ENCODE measurements around the gene ADRA1B. TPM values are rescaled to one million over a fixed set of nuclear protein-coding genes. Genes with fewer than 3 reads are reported as not detected.

Gene ADRA1B
- polyA plus RNA-seq, 3 donors = not detected

- H3K4me2 ChIP-seq (replicated peaks; ENCODE audit: extremely low read depth, low read length, poor library complexity, severe bottlenecking) = no peak overlapping the region
- Mint-ChIP-seq H3K27me3 (ENCODE audit: low read depth in 3 of 3) (peaks cover 1 to 3% (median 3%) of the 10 kb centered on the region in 3 donors), H3K36me3 (no peaks in the 10 kb centered on the region), H3K4me3 (no peak overlapping the region), H3K27ac (no peak overlapping the region), H3K9me3 (peaks cover 0 to 3% (median 1%) of the 10 kb centered on the region in 7 donors), H3K4me1 (no peaks in the 10 kb centered on the region)
- H3K27ac ChIP-seq (ENCODE audit: low read depth in 1 of 2, low read length in 2 of 2) = no peak overlapping the region
- H3K79me2 ChIP-seq (ENCODE audit: insufficient read depth, low read length) = no peaks in the 10 kb centered on the region
- peaks cover 2 to 4% of the 10 kb centered on the region in 2 donors for H3K27me3 ChIP-seq (ENCODE audit: control insufficient read depth in 2 of 2, insufficient read depth in 2 of 2, low read length in 2 of 2)
- H3K9ac ChIP-seq (ENCODE audit: insufficient read depth, low read length, poor library complexity, severe bottlenecking) = no peak overlapping the region
- no peak overlapping the region for H3K4me3 ChIP-seq (replicated peaks in 1 of 3; ENCODE audit: low read depth in 2 of 3, low read length in 3 of 3)
- no peaks in the 10 kb centered on the region for H3K36me3 ChIP-seq (replicated peaks in 1 of 2; ENCODE audit: control insufficient read depth in 1 of 2, insufficient read depth in 2 of 2, low read length in 2 of 2)
- no peaks in the 10 kb centered on the region for H3K9me3 ChIP-seq (replicated peaks in 1 of 2; ENCODE audit: control insufficient read depth in 1 of 2, insufficient read depth in 1 of 2, low read length in 2 of 2)
- intact Hi-C loops (cut with micrococcal nuclease) = no loop called here
- no peak for DNase-seq
- no peaks in the 10 kb centered on the region for H4K20me1 ChIP-seq (ENCODE audit: insufficient read depth, low read length)
- H3K4me1 ChIP-seq (ENCODE audit: control insufficient read depth in 1 of 2, insufficient read depth in 2 of 2, low read length in 2 of 2) = no peaks in the 10 kb centered on the region
- H2AFZ ChIP-seq (ENCODE audit: insufficient read depth, low read depth, low read length, poor library complexity, severe bottlenecking) = no peak overlapping the region
- no CpG with 5 or more reads among the region's 1 CpG for WGBS (ENCODE audit: insufficient coverage)
- no peak for TF ChIP-seq CTCF (IDR thresholded peaks at IDR 0.05)
Observed at GRCh38 chr5:159886296-159886695, 30.0 kb upstream of the ADRA1B start.

- H3K27ac ChIP-seq (ENCODE audit: low read depth in 1 of 2, low read length in 2 of 2) = no peak overlapping the region
- WGBS (ENCODE audit: insufficient coverage) = 80% methylated on average over 1 of the region's 1 CpG
- H3K4me2 ChIP-seq (replicated peaks; ENCODE audit: extremely low read depth, low read length, poor library complexity, severe bottlenecking) = no peak overlapping the region
- no peak for TF ChIP-seq CTCF (IDR thresholded peaks at IDR 0.05)
- H3K36me3 ChIP-seq (replicated peaks in 1 of 2; ENCODE audit: control insufficient read depth in 1 of 2, insufficient read depth in 2 of 2, low read length in 2 of 2) = no peaks in the 10 kb centered on the region
- H3K9me3 Mint-ChIP-seq = peaks cover 0 to 3% (median 1%) of the 10 kb centered on the region in 7 donors
- H3K79me2 ChIP-seq (ENCODE audit: insufficient read depth, low read length) = no peaks in the 10 kb centered on the region
- no peaks in the 10 kb centered on the region for H3K9me3 ChIP-seq (replicated peaks in 1 of 2; ENCODE audit: control insufficient read depth in 1 of 2, insufficient read depth in 1 of 2, low read length in 2 of 2)
- H3K27me3 Mint-ChIP-seq (ENCODE audit: low read depth in 3 of 3) = peaks cover 0 to 4% (median 3%) of the 10 kb centered on the region in 3 donors
- no peak overlapping the region for H3K9ac ChIP-seq (ENCODE audit: insufficient read depth, low read length, poor library complexity, severe bottlenecking)
- H2AFZ ChIP-seq (ENCODE audit: insufficient read depth, low read depth, low read length, poor library complexity, severe bottlenecking) = no peak overlapping the region
- no peak for DNase-seq
- intact Hi-C loops (cut with micrococcal nuclease) = no loop called here
- H3K4me3 Mint-ChIP-seq = no peak overlapping the region
- H3K36me3 Mint-ChIP-seq = no peaks in the 10 kb centered on the region
- no peaks in the 10 kb centered on the region for H4K20me1 ChIP-seq (ENCODE audit: insufficient read depth, low read length)
- H3K27me3 ChIP-seq (ENCODE audit: control insufficient read depth in 2 of 2, insufficient read depth in 2 of 2, low read length in 2 of 2) = peaks cover 2% of the 10 kb centered on the region in 2 donors
- H3K4me3 ChIP-seq (replicated peaks in 1 of 3; ENCODE audit: low read depth in 2 of 3, low read length in 3 of 3) = no peak overlapping the region
- H3K27ac Mint-ChIP-seq = no peak overlapping the region
- H3K4me1 ChIP-seq (ENCODE audit: control insufficient read depth in 1 of 2, insufficient read depth in 2 of 2, low read length in 2 of 2) = no peaks in the 10 kb centered on the region
- no peaks in the 10 kb centered on the region for H3K4me1 Mint-ChIP-seq
Observed at GRCh38 chr5:159887050-159887449, 29.2 kb upstream of the ADRA1B start.
